Astrocyte (in vitro differentiated cells and primary cell): ENCODE results near the gene CNN1.

Experiments
- EZH2 ChIP-seq: IDR thresholded peaks from 2 replicates; pipeline ENCODE4 v1.6.1; 2012; ENCODE audit warnings: mild to moderate bottlenecking, low read length, inconsistent platforms; ENCODE audit not compliant: insufficient read depth
- TF ChIP-seq, protein P1 (sequence below): IDR thresholded peaks from 2 replicates; pipeline ENCODE4 v1.5.1; 2011; ENCODE audit warnings: low read depth, mild to moderate bottlenecking, inconsistent platforms, low read length, moderate library complexity; ENCODE audit not compliant: insufficient read depth

DNA sequence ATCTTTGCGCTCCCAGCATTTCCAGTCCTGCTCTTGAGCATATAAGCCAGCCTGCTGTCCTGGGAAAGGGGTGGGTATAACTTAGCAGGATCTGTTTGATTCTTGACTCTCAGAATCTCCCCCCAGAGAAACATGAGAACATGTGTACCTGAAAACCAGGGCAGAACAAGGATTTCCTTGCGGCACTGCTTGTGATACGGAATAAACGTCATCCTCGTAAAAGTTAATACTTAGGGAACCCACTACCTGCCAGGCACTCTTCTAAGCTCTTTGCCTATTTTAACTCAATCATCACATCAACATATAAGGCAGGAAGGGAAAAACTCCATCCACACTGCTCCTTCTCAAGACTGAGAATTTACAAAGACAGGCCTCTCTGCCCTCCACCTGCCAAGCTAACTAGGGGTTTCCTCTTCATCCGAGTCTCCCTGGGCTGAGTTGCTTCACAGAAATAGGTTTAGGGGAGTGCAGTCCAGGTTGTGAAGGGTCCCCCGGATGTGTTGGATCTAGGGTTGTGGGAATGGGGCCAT, 34.1 kb upstream of the CNN1 start:
- TF ChIP-seq, protein P1, sequence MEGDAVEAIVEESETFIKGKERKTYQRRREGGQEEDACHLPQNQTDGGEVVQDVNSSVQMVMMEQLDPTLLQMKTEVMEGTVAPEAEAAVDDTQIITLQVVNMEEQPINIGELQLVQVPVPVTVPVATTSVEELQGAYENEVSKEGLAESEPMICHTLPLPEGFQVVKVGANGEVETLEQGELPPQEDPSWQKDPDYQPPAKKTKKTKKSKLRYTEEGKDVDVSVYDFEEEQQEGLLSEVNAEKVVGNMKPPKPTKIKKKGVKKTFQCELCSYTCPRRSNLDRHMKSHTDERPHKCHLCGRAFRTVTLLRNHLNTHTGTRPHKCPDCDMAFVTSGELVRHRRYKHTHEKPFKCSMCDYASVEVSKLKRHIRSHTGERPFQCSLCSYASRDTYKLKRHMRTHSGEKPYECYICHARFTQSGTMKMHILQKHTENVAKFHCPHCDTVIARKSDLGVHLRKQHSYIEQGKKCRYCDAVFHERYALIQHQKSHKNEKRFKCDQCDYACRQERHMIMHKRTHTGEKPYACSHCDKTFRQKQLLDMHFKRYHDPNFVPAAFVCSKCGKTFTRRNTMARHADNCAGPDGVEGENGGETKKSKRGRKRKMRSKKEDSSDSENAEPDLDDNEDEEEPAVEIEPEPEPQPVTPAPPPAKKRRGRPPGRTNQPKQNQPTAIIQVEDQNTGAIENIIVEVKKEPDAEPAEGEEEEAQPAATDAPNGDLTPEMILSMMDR: no peak
- no peak for TF ChIP-seq EZH2
